HepG2 (cell line): ENCODE results near the gene UNC93A. TPM values are rescaled to one million over a fixed set of nuclear protein-coding genes. Genes with fewer than 3 reads are reported as not detected.
A peak's percentile ranks its signal among the peaks of the same experiment; 100 is the strongest.

Experiments
- ATAC-seq: fragments of 200-7000 bp; cut with Tn5 transposase; 3 replicates; pipeline ENCODE4 v1.9.1; 2020; ENCODE audit warnings: mild to moderate bottlenecking, moderate library complexity
- BruUV-seq: library from RNA; stranded (reverse); fragments of 400-500 nt; replicated peaks from 2 replicates; lab custom pipeline; 2021; lab: Mats Ljungman, UMichigan
- CTCF ChIA-PET: fragments of 300-600 bp; formaldehyde crosslinking; extraction: SDS; loops from one replicate; lab custom pipeline; 2021; ENCODE audit warnings: low total read pairs, inconsistent platforms, low intra/inter-chr PET ratio; lab: Yijun Ruan, JAX
- POLR2A ChIA-PET: fragments of 350-600 bp; sonication (Branson Sonifier 250); formaldehyde crosslinking; loops from one replicate; lab custom pipeline; 2020; ENCODE audit warnings: antibody characterized with exemption, inconsistent platforms; lab: Yijun Ruan, JAX
- DNase-seq: peaks from one replicate; pipeline ENCODE4 v3.0.0-alpha.2; 2015; ENCODE audit warnings: low spot score
- FAIRE-seq: peaks from 3 replicates; lab custom pipeline; 2011; peaks lifted over from hg19 to GRCh38; lab: Jason Lieb, UNC
- H2AFZ ChIP-seq: one replicate; pipeline ENCODE4 v1.6.1; 2011; ENCODE audit warnings: low read length, inconsistent platforms
- H3K27ac ChIP-seq: fragments of 300-600 bp; 3 replicates; pipeline ENCODE4 v1.8.0; 2011; ENCODE audit warnings: mixed run types, mild to moderate bottlenecking, mixed read lengths, low read length, inconsistent platforms; ENCODE audit not compliant: insufficient read depth; ENCODE audit errors: extremely low read length
- H3K27me3 ChIP-seq, 2 experiments: fragments of 200-600 bp in 1 of 2; 2 replicates in 1 of 2; 3 replicates in 1 of 2; pipeline versions ENCODE4 v1.6.0 to v1.8.0; 2011; ENCODE audit warnings: low read length in 2 of 2, mild to moderate bottlenecking in 2 of 2, moderate library complexity in 2 of 2, inconsistent platforms in 1 of 2; ENCODE audit not compliant: insufficient read depth in 2 of 2, control insufficient read depth in 1 of 2
- H3K36me3 ChIP-seq, 2 experiments: fragments of 200-600 bp in 1 of 2; replicated peaks in 1 of 2; 2 replicates in 1 of 2; 3 replicates in 1 of 2; pipeline versions ENCODE4 v1.5.1 to v1.8.0; 2011; ENCODE audit warnings: low read length in 2 of 2, inconsistent platforms in 1 of 2; ENCODE audit not compliant: insufficient read depth in 2 of 2, control insufficient read depth in 1 of 2
- H3K4me1 ChIP-seq: 2 replicates; pipeline ENCODE4 v1.5.1; 2012; ENCODE audit warnings: low read length, inconsistent platforms; ENCODE audit not compliant: insufficient read depth
- H3K4me2 ChIP-seq: 2 replicates; pipeline ENCODE4 v1.6.0; 2011; ENCODE audit warnings: low read depth, low read length, inconsistent platforms
- H3K4me3 ChIP-seq, 3 experiments: fragments of 200-600 bp in 1 of 3; sonication (generic), shearing (Covaris generic) in 1 of 3; replicated peaks in 1 of 3; 2 replicates each; pipeline ENCODE4 v1.5.1; 2011 to 2016; ENCODE audit warnings: low read length in 3 of 3, inconsistent platforms in 2 of 3, low read depth in 2 of 3, mild to moderate bottlenecking in 2 of 3, control low read depth in 1 of 3, mixed read lengths in 1 of 3; ENCODE audit not compliant: insufficient read depth in 1 of 3
- H3K79me2 ChIP-seq: one replicate; pipeline ENCODE4 v1.6.1; 2011; ENCODE audit warnings: low read length, inconsistent platforms; ENCODE audit not compliant: insufficient read depth
- H3K9ac ChIP-seq: 2 replicates; pipeline ENCODE4 v1.6.0; 2011; ENCODE audit warnings: mild to moderate bottlenecking, low read depth, low read length, inconsistent platforms; ENCODE audit not compliant: insufficient read depth
- H3K9me3 ChIP-seq: 2 replicates; pipeline ENCODE4 v1.5.1; 2012; ENCODE audit warnings: mild to moderate bottlenecking, low read length
- H4K20me1 ChIP-seq: 2 replicates; pipeline ENCODE4 v1.6.0; 2011; ENCODE audit warnings: inconsistent platforms, mild to moderate bottlenecking, low read length, moderate library complexity; ENCODE audit not compliant: insufficient read depth
- ATF7 ChIP-seq, 2 experiments: fragments of 450-650 bp in 1 of 2; sonication (generic) in 1 of 2; formaldehyde crosslinking in 1 of 2; IDR thresholded peaks; 2 replicates each; pipeline versions ENCODE4 v1.4.0 to v1.6.1; 2016 to 2020; ENCODE audit warnings: antibody characterized with exemption in 1 of 2, mild to moderate bottlenecking in 1 of 2, missing genetic modification reagents in 1 of 2
- ATM ChIP-seq: fragments of 450-650 bp; IDR thresholded peaks from 2 replicates; pipeline ENCODE4 v1.7.1; 2017; ENCODE audit warnings: mild to moderate bottlenecking, borderline replicate concordance
- GLI4 ChIP-seq: sonication (generic); formaldehyde crosslinking; IDR thresholded peaks from 2 replicates; pipeline ENCODE4 v1.5.1; 2020; ENCODE audit warnings: missing genetic modification reagents, mild to moderate bottlenecking, moderate library complexity, borderline replicate concordance
- KLF15 ChIP-seq: sonication (generic); formaldehyde crosslinking; IDR thresholded peaks from 2 replicates; pipeline ENCODE4 v1.8.1; 2023; ENCODE audit warnings: borderline replicate concordance, mild to moderate bottlenecking, inconsistent platforms, missing genetic modification reagents, mixed read lengths
- MAFF ChIP-seq: IDR thresholded peaks from 2 replicates; pipeline ENCODE4 v1.6.1; 2011; ENCODE audit warnings: low read depth, low read length, improper control_type of control experiment
- MATR3 ChIP-seq: sonication (generic); formaldehyde crosslinking; IDR thresholded peaks from 2 replicates; pipeline ENCODE4 v1.4.0; 2020; ENCODE audit warnings: missing genetic modification reagents
- NBN ChIP-seq: fragments of 450-650 bp; conservative IDR thresholded peaks from 2 replicates; pipeline ENCODE4 v1.6.1; 2017
- NFE2 ChIP-seq: sonication (generic); formaldehyde crosslinking; IDR thresholded peaks from 2 replicates; pipeline ENCODE4 v1.4.0; 2020; ENCODE audit warnings: missing genetic modification reagents
- NR2C2 ChIP-seq: sonication (generic); formaldehyde crosslinking; IDR thresholded peaks from 2 replicates; pipeline ENCODE4 v1.4.0; 2020; ENCODE audit warnings: missing genetic modification reagents, mild to moderate bottlenecking, moderate library complexity, borderline replicate concordance
- PHF8 ChIP-seq: sonication (generic); formaldehyde crosslinking; IDR thresholded peaks from 2 replicates; pipeline ENCODE4 v1.5.0; 2020; ENCODE audit warnings: missing genetic modification reagents
- SMARCE1 ChIP-seq: fragments of 450-650 bp; IDR thresholded peaks from 2 replicates; pipeline ENCODE4 v1.6.1; 2017; ENCODE audit warnings: borderline replicate concordance
- SP140L ChIP-seq: sonication (generic); formaldehyde crosslinking; IDR thresholded peaks from 2 replicates; pipeline ENCODE4 v1.4.0; 2020; ENCODE audit warnings: missing genetic modification reagents, borderline replicate concordance
- YEATS4 ChIP-seq: sonication (generic); formaldehyde crosslinking; IDR thresholded peaks from 2 replicates; pipeline ENCODE4 v1.4.0; 2020; ENCODE audit warnings: missing genetic modification reagents, borderline replicate concordance
- ZFP37 ChIP-seq: sonication (generic); formaldehyde crosslinking; IDR thresholded peaks from 2 replicates; pipeline ENCODE4 v1.4.0; 2020; ENCODE audit warnings: missing genetic modification reagents, borderline replicate concordance
- ZFX ChIP-seq: sonication (generic); formaldehyde crosslinking; IDR thresholded peaks from 2 replicates; pipeline ENCODE4 v1.4.0; 2020; ENCODE audit warnings: mild to moderate bottlenecking, low read depth, missing genetic modification reagents, moderate library complexity
- ZNF253 ChIP-seq: sonication (generic); formaldehyde crosslinking; IDR thresholded peaks from 2 replicates; pipeline ENCODE4 v1.8.0; 2022; ENCODE audit warnings: mild to moderate bottlenecking, missing genetic modification reagents, borderline replicate concordance
- ZNF589 ChIP-seq: sonication (generic); formaldehyde crosslinking; conservative IDR thresholded peaks from 2 replicates; pipeline ENCODE4 v1.8.0; 2022; ENCODE audit warnings: mild to moderate bottlenecking, moderate library complexity, missing genetic modification reagents
- ZNF598 ChIP-seq: sonication (generic); formaldehyde crosslinking; IDR thresholded peaks from 2 replicates; pipeline ENCODE4 v1.5.1; 2020; ENCODE audit warnings: mild to moderate bottlenecking, missing genetic modification reagents, borderline replicate concordance
- ZNF619 ChIP-seq: sonication (generic); formaldehyde crosslinking; IDR thresholded peaks from 2 replicates; pipeline ENCODE4 v1.4.0; 2020; ENCODE audit warnings: mild to moderate bottlenecking, missing genetic modification reagents
- WGBS: methylation state at CpG from one replicate; pipeline ENCODE4 v1.1.6; 2017; ENCODE audit warnings: low lambda C conversion rate; 5-methylcytosine and 5-hydroxymethylcytosine counted together
- in situ Hi-C: cut with HindIII; loops from 2 replicates; pipeline ENCODE4 v1.10.0; 2017; ENCODE audit warnings: low pct_unique_long_range_greater_than_20kb; ENCODE audit not compliant: extremely low pct_ligation_motif_present
- intact Hi-C: fragments of 100-400 bp; cut with micrococcal nuclease; formaldehyde crosslinking; loops from one replicate; pipeline ENCODE4 v1.10.0; 2022; ENCODE audit not compliant: unreplicated experiment
- polyA plus RNA-seq, 8 experiments: library from polyadenylated mRNA; depleted of rRNA in 3 of 8; stranded (reverse) in 7 of 8; unstranded in 1 of 8; fragments of >200 nt; fragmentation: Illumina TruSeq in 4 of 8; extraction: Trizol in 4 of 8; gene quantifications; 2 replicates each; pipeline versions ENCODE4 v1.2.1 to v1.2.3, GENCODE V29; 2011 to 2016; ENCODE audit warnings: low read depth in 4 of 8, missing spikeins in 1 of 8, mixed read lengths in 1 of 8; ENCODE audit not compliant: insufficient read depth in 1 of 8
- total RNA-seq, 5 experiments: library from RNA; depleted of rRNA; stranded (reverse); fragments of >200 nt; fragmentation: Illumina TruSeq; extraction: Trizol; gene quantifications; 2 replicates each; pipeline ENCODE4 v1.2.3, GENCODE V29; 2016; ENCODE audit warnings: low read depth in 1 of 5
- TF ChIP-seq, protein P1 (sequence below): sonication (generic); formaldehyde crosslinking; IDR thresholded peaks from 2 replicates; pipeline ENCODE4 v1.5.1; 2020; ENCODE audit warnings: missing genetic modification reagents, mild to moderate bottlenecking, borderline replicate concordance
- TF ChIP-seq, protein P2 (sequence below): sonication (generic); formaldehyde crosslinking; IDR thresholded peaks from 2 replicates; pipeline ENCODE4 v1.5.0; 2020; ENCODE audit warnings: missing genetic modification reagents
- TF ChIP-seq, protein P3 (sequence below): IDR thresholded peaks from 2 replicates; pipeline ENCODE4 v1.6.1; 2016

UNC93A gene
- total and polyA plus RNA-seq, 2 of the 13 experiments (the other 11 are each of a cell fraction or from before 2014, with no cell fraction given), result 11.0 to 42.7 TPM

DNA sequence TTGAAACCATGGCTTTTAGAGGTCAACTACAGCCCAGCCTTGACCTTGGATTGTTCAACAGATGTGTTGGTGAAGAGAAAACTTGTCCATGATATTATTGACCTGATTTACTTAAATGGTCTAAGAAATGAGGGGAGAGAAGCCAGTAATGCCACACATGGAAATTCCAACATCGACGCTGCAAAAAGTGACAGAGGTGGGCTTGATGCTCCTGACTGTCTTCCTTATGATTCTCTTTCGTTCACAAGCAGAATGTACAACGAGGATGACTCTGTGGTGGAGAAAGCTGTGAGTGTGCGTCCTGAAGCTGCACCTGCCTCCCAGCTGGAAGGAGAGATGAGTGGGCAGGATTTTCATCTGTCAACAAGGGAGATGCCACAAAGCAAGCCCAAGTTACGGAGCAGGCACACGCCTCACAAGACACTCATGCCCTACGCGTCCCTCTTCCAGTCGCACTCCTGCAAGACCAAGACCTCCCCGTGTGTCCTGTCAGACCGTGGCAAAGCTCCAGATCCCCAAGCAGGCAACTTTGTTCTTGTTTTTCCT is 50.0 kb downstream of the UNC93A start:
- Histone ChIP-seq H3K27me3 (no peaks in the 10 kb centered on the region), H4K20me1 (no peaks in the 10 kb centered on the region), H3K36me3 (no peaks in the 10 kb centered on the region), H3K9me3 (0 out of 2 replicates have a peak, but pooled peaks cover 8% of the 10 kb centered on the region), H3K27ac (peak overlapping the region; percentile 79), H3K4me2 (peak overlapping the region; percentile 54), H3K79me2 (no peaks in the 10 kb centered on the region), H2AFZ (no peak overlapping the region), H3K9ac (peak overlapping the region; percentile 52), H3K4me1 (peaks cover 82% of the 10 kb centered on the region), H3K4me3 (no peak overlapping the region)
- FAIRE-seq, result peak; percentile 51
- POLR2A ChIA-PET, result interaction anchor here (0.8 to 4.1 kb wide), 14 partner anchors 8 to 125 kb away, joined by 3 to 177 read pairs (median 6); partner anchors contain the start of gene UNC93A
- no peak for ATAC-seq
- in situ Hi-C loops, result no loop called here
- no TSS peak for BruUV-seq
- CTCF ChIA-PET, result no interaction called here
- WGBS, result 88% methylated on average over 12 of the region's 12 CpGs
- intact Hi-C loops, result no loop called here
- no peak for DNase-seq
- TF ChIP-seq NBN (no peak), SP140L (CRISPR knock-in tag) (no peak), ZNF619 (CRISPR knock-in tag) (no peak), YEATS4 (CRISPR knock-in tag) (no peak), SMARCE1 (no peak), ZNF598 (peak; percentile 68; the same call in 1 of the 2 replicates), ATF7 (IDR thresholded peaks at IDR 0.05) (no peak), ATF7 (CRISPR knock-in tag; IDR thresholded peaks at IDR 0.05) (peak; percentile 56; the same call in 1 of the 2 replicates), MAFF (no peak), ZNF589 (CRISPR knock-in tag) (no peak), ZFP37 (CRISPR knock-in tag) (no peak), NFE2 (CRISPR knock-in tag) (no peak), GLI4 (CRISPR knock-in tag) (0 out of 2 replicates have a peak, but pooled peaks have one; percentile 51), PHF8 (CRISPR knock-in tag) (0 out of 2 replicates have a peak, but pooled peaks have one; percentile 5), NR2C2 (CRISPR knock-in tag) (no peak), KLF15 (no peak), ATM (no peak), ZFX (CRISPR knock-in tag) (peak; percentile 33), ZNF253 (CRISPR knock-in tag) (no peak), MATR3 (CRISPR knock-in tag) (no peak)
- TF ChIP-seq, protein P1, sequence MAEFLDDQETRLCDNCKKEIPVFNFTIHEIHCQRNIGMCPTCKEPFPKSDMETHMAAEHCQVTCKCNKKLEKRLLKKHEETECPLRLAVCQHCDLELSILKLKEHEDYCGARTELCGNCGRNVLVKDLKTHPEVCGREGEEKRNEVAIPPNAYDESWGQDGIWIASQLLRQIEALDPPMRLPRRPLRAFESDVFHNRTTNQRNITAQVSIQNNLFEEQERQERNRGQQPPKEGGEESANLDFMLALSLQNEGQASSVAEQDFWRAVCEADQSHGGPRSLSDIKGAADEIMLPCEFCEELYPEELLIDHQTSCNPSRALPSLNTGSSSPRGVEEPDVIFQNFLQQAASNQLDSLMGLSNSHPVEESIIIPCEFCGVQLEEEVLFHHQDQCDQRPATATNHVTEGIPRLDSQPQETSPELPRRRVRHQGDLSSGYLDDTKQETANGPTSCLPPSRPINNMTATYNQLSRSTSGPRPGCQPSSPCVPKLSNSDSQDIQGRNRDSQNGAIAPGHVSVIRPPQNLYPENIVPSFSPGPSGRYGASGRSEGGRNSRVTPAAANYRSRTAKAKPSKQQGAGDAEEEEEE (CRISPR knock-in tag), result no peak
- TF ChIP-seq, protein P2, sequence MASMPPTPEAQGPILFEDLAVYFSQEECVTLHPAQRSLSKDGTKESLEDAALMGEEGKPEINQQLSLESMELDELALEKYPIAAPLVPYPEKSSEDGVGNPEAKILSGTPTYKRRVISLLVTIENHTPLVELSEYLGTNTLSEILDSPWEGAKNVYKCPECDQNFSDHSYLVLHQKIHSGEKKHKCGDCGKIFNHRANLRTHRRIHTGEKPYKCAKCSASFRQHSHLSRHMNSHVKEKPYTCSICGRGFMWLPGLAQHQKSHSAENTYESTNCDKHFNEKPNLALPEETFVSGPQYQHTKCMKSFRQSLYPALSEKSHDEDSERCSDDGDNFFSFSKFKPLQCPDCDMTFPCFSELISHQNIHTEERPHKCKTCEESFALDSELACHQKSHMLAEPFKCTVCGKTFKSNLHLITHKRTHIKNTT (CRISPR knock-in tag), result no peak
- TF ChIP-seq, protein P3, sequence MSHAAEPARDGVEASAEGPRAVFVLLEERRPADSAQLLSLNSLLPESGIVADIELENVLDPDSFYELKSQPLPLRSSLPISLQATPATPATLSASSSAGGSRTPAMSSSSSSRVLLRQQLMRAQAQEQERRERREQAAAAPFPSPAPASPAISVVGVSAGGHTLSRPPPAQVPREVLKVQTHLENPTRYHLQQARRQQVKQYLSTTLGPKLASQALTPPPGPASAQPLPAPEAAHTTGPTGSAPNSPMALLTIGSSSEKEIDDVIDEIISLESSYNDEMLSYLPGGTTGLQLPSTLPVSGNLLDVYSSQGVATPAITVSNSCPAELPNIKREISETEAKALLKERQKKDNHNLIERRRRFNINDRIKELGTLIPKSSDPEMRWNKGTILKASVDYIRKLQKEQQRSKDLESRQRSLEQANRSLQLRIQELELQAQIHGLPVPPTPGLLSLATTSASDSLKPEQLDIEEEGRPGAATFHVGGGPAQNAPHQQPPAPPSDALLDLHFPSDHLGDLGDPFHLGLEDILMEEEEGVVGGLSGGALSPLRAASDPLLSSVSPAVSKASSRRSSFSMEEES (CRISPR knock-in tag), result no peak
